NB4 (cell line): ENCODE measurements around the gene AFF2.

Source experiments
- CTCF ChIP-seq: IDR thresholded peaks from one replicate; pipeline ENCODE4 v1.5.1; 2012; ENCODE audit warnings: low read depth, low read length
- MYC ChIP-seq: IDR thresholded peaks from 2 replicates; pipeline ENCODE4 v1.6.1; 2011; ENCODE audit warnings: low read depth, low read length
- POLR2A ChIP-seq: IDR thresholded peaks from 2 replicates; pipeline ENCODE4 v1.6.1; 2011; ENCODE audit warnings: mild to moderate bottlenecking; ENCODE audit not compliant: insufficient read length; ENCODE audit errors: extremely low read depth

GRCh38 chrX:148928811-148929210 is 428.4 kb downstream of the AFF2 start:
- TF ChIP-seq CTCF: no peak
- TF ChIP-seq MYC: no peak
- no peak for TF ChIP-seq POLR2A
